ENCODE results near the gene TPGS2.
A peak's percentile ranks its signal among the peaks of the same experiment; 100 is the strongest.

Gene TPGS2

GRCh38 chr18:36759167-36759776, 69.5 kb downstream of the TPGS2 start:
- no peak for TF ChIP-seq CTCF (IDR thresholded peaks at IDR 0.05; ENCODE audit: low read length, missing control alignments)
- H3K4me3 ChIP-seq (replicated peaks; ENCODE audit: low read depth, low read length): no peak overlapping the region

GRCh38 chr18:36758623-36759022, 70.2 kb downstream of the TPGS2 start:
- TF ChIP-seq CTCF (IDR thresholded peaks at IDR 0.05; ENCODE audit: low read length, missing control alignments): no peak
- DNase-seq (ENCODE audit: low read depth): no peak
- no peak overlapping the region for H3K4me3 ChIP-seq (replicated peaks; ENCODE audit: low read depth, low read length)

More at GRCh38 chr18:36759167-36759776, 69.5 kb downstream of the TPGS2 start:
- no peak for DNase-seq (ENCODE audit: low read depth)

GRCh38 chr18:36757991-36758390, 70.8 kb downstream of the TPGS2 start:
- TF ChIP-seq CTCF (IDR thresholded peaks at IDR 0.05; ENCODE audit: low read length, missing control alignments): no peak
- no peak for DNase-seq (ENCODE audit: low read depth)
- no peak overlapping the region for H3K4me3 ChIP-seq (replicated peaks; ENCODE audit: low read depth, low read length)

- peak; percentile 79 for DNase-seq (ENCODE audit: low read depth)
- no peak overlapping the region for H3K4me3 ChIP-seq (replicated peaks; ENCODE audit: low read depth, low read length)
- TF ChIP-seq CTCF (IDR thresholded peaks at IDR 0.05; ENCODE audit: low read length, missing control alignments): peak; percentile 68
These were observed 71.7 kb downstream of the TPGS2 start for GRCh38 chr18:36757081-36757480.

- DNase-seq (ENCODE audit: low read depth): peak; percentile 13
- no peak overlapping the region for H3K4me3 ChIP-seq (replicated peaks; ENCODE audit: low read depth, low read length)
- TF ChIP-seq CTCF (IDR thresholded peaks at IDR 0.05; ENCODE audit: low read length, missing control alignments): no peak
These were observed 72.6 kb downstream of the TPGS2 start for GRCh38 chr18:36756242-36756641.

- H3K4me3 ChIP-seq (replicated peaks; ENCODE audit: low read depth, low read length): no peak overlapping the region
- DNase-seq (ENCODE audit: low read depth): peak; percentile 50
- peak; percentile 20 for TF ChIP-seq CTCF (IDR thresholded peaks at IDR 0.05; ENCODE audit: low read length, missing control alignments)
These were observed 75.6 kb downstream of the TPGS2 start for GRCh38 chr18:36752929-36753865.
